Duodenal mucosa (tissue), 2 donors: ENCODE measurements around the gene OR12D1.
"Not testable (repeated sequence)": the region's sequence is repeated elsewhere in the genome, so short reads cannot be mapped to it uniquely, and the experiment has no call there.

Source experiments
- H3K27ac ChIP-seq: one replicate; pipeline ENCODE4 v1.7.0; 2013; ENCODE audit warnings: low read depth, low read length
- H3K27me3 ChIP-seq, 2 donors: one replicate each; pipeline ENCODE4 v1.7.0; 2013; ENCODE audit warnings: low read length in 2 of 2, control low read depth in 1 of 2; ENCODE audit not compliant: insufficient read depth in 2 of 2, control insufficient read depth in 1 of 2
- H3K36me3 ChIP-seq, 2 donors: one replicate each; pipeline ENCODE4 v1.7.0; 2013; ENCODE audit warnings: low read length in 2 of 2, control low read depth in 1 of 2; ENCODE audit not compliant: insufficient read depth in 2 of 2, control insufficient read depth in 1 of 2
- H3K4me1 ChIP-seq, 2 donors: one replicate each; pipeline ENCODE4 v1.7.0; 2013; ENCODE audit warnings: low read length in 2 of 2, control low read depth in 1 of 2; ENCODE audit not compliant: insufficient read depth in 2 of 2, control insufficient read depth in 1 of 2
- H3K4me3 ChIP-seq, 2 donors: one replicate each; pipeline ENCODE4 v1.7.0; 2013; ENCODE audit warnings: low read length in 2 of 2, low read depth in 1 of 2
- H3K9ac ChIP-seq, 2 donors: one replicate each; pipeline ENCODE4 v1.7.0; 2013; ENCODE audit warnings: low read length in 2 of 2, low read depth in 1 of 2
- H3K9me3 ChIP-seq, 2 donors: one replicate each; pipeline ENCODE4 v1.7.0; 2013; ENCODE audit warnings: low read length in 2 of 2, control low read depth in 1 of 2; ENCODE audit not compliant: control insufficient read depth in 1 of 2

The OR12D1 gene

GRCh38 chr6:29425075-29425474 is 10.3 kb downstream of the OR12D1 start:
- Histone ChIP-seq H3K4me1 (no peaks in the 10 kb centered on the region), H3K4me3 (no peak overlapping the region), H3K27ac (no peak overlapping the region), H3K9ac (no peak overlapping the region), H3K27me3 (no peaks in the 10 kb centered on the region), H3K36me3 (no peaks in the 10 kb centered on the region), H3K9me3 (no peaks in the 10 kb centered on the region)

GRCh38 chr6:29426654-29427053 is 11.9 kb downstream of the OR12D1 start:
- no peaks in the 10 kb centered on the region for H3K27me3 ChIP-seq
- H3K4me3 ChIP-seq: no peak overlapping the region
- H3K9me3 ChIP-seq: no peaks in the 10 kb centered on the region
- no peak overlapping the region for H3K27ac ChIP-seq
- H3K36me3 ChIP-seq: no peaks in the 10 kb centered on the region
- H3K9ac ChIP-seq: no peak overlapping the region
- no peaks in the 10 kb centered on the region for H3K4me1 ChIP-seq

GRCh38 chr6:29436730-29437129 is 22.0 kb downstream of the OR12D1 start:
- H3K36me3 ChIP-seq, H3K9ac ChIP-seq, H3K4me3 ChIP-seq, H3K27ac ChIP-seq, H3K27me3 ChIP-seq, H3K4me1 ChIP-seq, H3K9me3 ChIP-seq: not testable (repeated sequence)

GRCh38 chr6:29439006-29439405 is 24.3 kb downstream of the OR12D1 start, which contains the start of gene OR10C1:
OR10C1 (plus strand) TSS chr6:29439306; CDS start chr6:29440016, 710 bp downstream.
- no peaks in the 10 kb centered on the region for H3K36me3 ChIP-seq
- no peaks in the 10 kb centered on the region for H3K9me3 ChIP-seq
- no peak within 1 kb of the TSS for H3K4me3 ChIP-seq
- no peaks in the 10 kb centered on the region for H3K4me1 ChIP-seq
- no peaks in the 10 kb centered on the region for H3K27me3 ChIP-seq
- H3K9ac ChIP-seq: no peak within 1 kb of the TSS
- H3K27ac ChIP-seq: no peak within 1 kb of the TSS

GRCh38 chr6:29442719-29443118 is 28.0 kb downstream of the OR12D1 start:
- Histone ChIP-seq H3K9ac (no peak overlapping the region), H3K36me3 (no peaks in the 10 kb centered on the region), H3K27ac (no peak overlapping the region), H3K4me3 (no peak overlapping the region), H3K4me1 (no peaks in the 10 kb centered on the region), H3K27me3 (no peaks in the 10 kb centered on the region), H3K9me3 (no peaks in the 10 kb centered on the region)

GRCh38 chr6:29444031-29444430 is 29.3 kb downstream of the OR12D1 start:
- not testable (repeated sequence) for H3K4me1 ChIP-seq, H3K36me3 ChIP-seq, H3K4me3 ChIP-seq, H3K27me3 ChIP-seq, H3K9ac ChIP-seq, H3K9me3 ChIP-seq, H3K27ac ChIP-seq

- Histone ChIP-seq H3K4me3 (no peak overlapping the region), H3K4me1 (no peaks in the 10 kb centered on the region), H3K27ac (no peak overlapping the region), H3K9ac (no peak overlapping the region), H3K27me3 (peaks cover 0 to 4% of the 10 kb centered on the region in 2 donors), H3K9me3 (no peaks in the 10 kb centered on the region), H3K36me3 (no peaks in the 10 kb centered on the region)
Observed at GRCh38 chr6:29447670-29448069, 32.9 kb downstream of the OR12D1 start.

GRCh38 chr6:29451471-29452193 is 36.9 kb downstream of the OR12D1 start:
- H3K4me3 ChIP-seq: no peak overlapping the region
- no peak overlapping the region for H3K9ac ChIP-seq
- peaks cover 0 to 4% of the 10 kb centered on the region in 2 donors for H3K27me3 ChIP-seq
- no peaks in the 10 kb centered on the region for H3K36me3 ChIP-seq
- no peak overlapping the region for H3K27ac ChIP-seq
- no peaks in the 10 kb centered on the region for H3K4me1 ChIP-seq
- no peaks in the 10 kb centered on the region for H3K9me3 ChIP-seq

GRCh38 chr6:29456971-29457370 is 42.2 kb downstream of the OR12D1 start, which contains the start of the genes OR11A1 and OR2H1:
OR11A1 (minus strand) TSS chr6:29457071; CDS start chr6:29427641, 29,430 bp downstream.
OR2H1 (plus strand) TSS chr6:29457155; CDS start chr6:29461770, 4,615 bp downstream.
- Histone ChIP-seq H3K36me3 (no peaks in the 10 kb centered on the region), H3K9ac (no peak within 1 kb of the TSS), H3K27ac (no peak within 1 kb of the TSS), H3K4me3 (no peak within 1 kb of the TSS), H3K27me3 (no peaks in the 10 kb centered on the region), H3K4me1 (no peaks in the 10 kb centered on the region), H3K9me3 (no peaks in the 10 kb centered on the region)

- Histone ChIP-seq H3K4me3 (no peak overlapping the region), H3K9ac (no peak overlapping the region), H3K36me3 (no peaks in the 10 kb centered on the region), H3K27ac (no peak overlapping the region), H3K4me1 (no peaks in the 10 kb centered on the region), H3K9me3 (no peaks in the 10 kb centered on the region), H3K27me3 (no peaks in the 10 kb centered on the region)
Observed at GRCh38 chr6:29461021-29461814, 46.5 kb downstream of the OR12D1 start.
